ENCODE data around the gene GRIA4.

DNA sequence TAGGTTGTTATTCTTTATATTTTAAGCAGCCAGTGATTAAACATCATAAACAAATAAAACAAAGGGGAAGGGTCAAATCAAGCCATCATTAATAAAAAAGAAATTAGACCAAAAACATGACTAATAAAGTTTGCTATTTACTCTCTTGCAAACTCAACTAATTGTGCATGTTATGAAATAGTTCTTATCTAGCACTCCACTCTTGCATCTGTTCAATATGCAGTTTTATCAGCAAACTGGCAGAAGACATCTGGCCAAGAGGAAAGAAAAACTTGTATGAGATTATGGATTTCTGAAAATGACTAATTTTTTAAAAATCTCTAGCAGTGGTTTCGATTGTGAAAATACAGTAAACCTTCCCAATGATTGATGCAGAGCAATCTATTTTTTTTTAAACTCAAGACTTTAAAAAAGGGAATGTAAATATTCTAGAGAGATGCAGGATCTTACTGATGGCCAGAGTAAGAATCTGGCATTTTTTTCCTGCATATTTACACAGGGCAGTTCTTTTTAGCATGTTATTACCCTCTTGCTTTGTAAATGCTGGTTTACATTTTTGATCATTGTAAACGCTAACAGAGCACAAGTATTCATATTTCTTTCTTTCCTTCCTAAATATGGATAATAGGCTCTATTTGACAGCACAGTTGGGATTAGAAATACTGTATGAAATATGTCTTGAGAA, 83.3 kb downstream of the GRIA4 start:
- TF ChIP-seq, protein P1, sequence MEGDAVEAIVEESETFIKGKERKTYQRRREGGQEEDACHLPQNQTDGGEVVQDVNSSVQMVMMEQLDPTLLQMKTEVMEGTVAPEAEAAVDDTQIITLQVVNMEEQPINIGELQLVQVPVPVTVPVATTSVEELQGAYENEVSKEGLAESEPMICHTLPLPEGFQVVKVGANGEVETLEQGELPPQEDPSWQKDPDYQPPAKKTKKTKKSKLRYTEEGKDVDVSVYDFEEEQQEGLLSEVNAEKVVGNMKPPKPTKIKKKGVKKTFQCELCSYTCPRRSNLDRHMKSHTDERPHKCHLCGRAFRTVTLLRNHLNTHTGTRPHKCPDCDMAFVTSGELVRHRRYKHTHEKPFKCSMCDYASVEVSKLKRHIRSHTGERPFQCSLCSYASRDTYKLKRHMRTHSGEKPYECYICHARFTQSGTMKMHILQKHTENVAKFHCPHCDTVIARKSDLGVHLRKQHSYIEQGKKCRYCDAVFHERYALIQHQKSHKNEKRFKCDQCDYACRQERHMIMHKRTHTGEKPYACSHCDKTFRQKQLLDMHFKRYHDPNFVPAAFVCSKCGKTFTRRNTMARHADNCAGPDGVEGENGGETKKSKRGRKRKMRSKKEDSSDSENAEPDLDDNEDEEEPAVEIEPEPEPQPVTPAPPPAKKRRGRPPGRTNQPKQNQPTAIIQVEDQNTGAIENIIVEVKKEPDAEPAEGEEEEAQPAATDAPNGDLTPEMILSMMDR (conservative IDR thresholded peaks at IDR 0.05; ENCODE audit: low read length) = no peak
- TF ChIP-seq EZH2phosphoT487 (IDR thresholded peaks at IDR 0.05; ENCODE audit: borderline replicate concordance) = no peak

Measured in Loucy (cell line).